GM12873 (cell line): ENCODE results near the gene KCNN4.

Source experiments
- CTCF ChIP-seq: IDR thresholded peaks from 2 replicates; pipeline ENCODE4 v1.5.1; 2012; ENCODE audit warnings: low read depth, mild to moderate bottlenecking, moderate library complexity, low read length, control low read depth; ENCODE audit not compliant: insufficient read depth; ENCODE audit errors: missing control alignments

KCNN4 gene

GRCh38 chr19:43775299-43775890 is 5.4 kb downstream of the KCNN4 start:
- no peak for TF ChIP-seq CTCF

- no peak for TF ChIP-seq CTCF
These were observed 6.5 kb downstream of the KCNN4 start for GRCh38 chr19:43774103-43774939.

- no peak for TF ChIP-seq CTCF
These were observed 7.1 kb downstream of the KCNN4 start for GRCh38 chr19:43773725-43774102.

- no peak for TF ChIP-seq CTCF
These were observed 11.5 kb downstream of the KCNN4 start for GRCh38 chr19:43769256-43769655.

GRCh38 chr19:43768273-43769050 is 12.3 kb downstream of the KCNN4 start:
- no peak for TF ChIP-seq CTCF

- no peak for TF ChIP-seq CTCF
These were observed 13.0 kb downstream of the KCNN4 start for GRCh38 chr19:43767818-43768217.

- no peak for TF ChIP-seq CTCF
These were observed 13.5 kb downstream of the KCNN4 start for GRCh38 chr19:43767316-43767715.
